GM11168 (cell line): ENCODE data around the gene SYNJ1.

Source experiments
- in situ Hi-C: fragments of 300-500 bp; cut with MboI; formaldehyde crosslinking; loops from one replicate; pipeline ENCODE4 v1.12.0; 2022; ENCODE audit warnings: low sequenced_read_pairs; ENCODE audit not compliant: unreplicated experiment

SYNJ1 gene

DNA sequence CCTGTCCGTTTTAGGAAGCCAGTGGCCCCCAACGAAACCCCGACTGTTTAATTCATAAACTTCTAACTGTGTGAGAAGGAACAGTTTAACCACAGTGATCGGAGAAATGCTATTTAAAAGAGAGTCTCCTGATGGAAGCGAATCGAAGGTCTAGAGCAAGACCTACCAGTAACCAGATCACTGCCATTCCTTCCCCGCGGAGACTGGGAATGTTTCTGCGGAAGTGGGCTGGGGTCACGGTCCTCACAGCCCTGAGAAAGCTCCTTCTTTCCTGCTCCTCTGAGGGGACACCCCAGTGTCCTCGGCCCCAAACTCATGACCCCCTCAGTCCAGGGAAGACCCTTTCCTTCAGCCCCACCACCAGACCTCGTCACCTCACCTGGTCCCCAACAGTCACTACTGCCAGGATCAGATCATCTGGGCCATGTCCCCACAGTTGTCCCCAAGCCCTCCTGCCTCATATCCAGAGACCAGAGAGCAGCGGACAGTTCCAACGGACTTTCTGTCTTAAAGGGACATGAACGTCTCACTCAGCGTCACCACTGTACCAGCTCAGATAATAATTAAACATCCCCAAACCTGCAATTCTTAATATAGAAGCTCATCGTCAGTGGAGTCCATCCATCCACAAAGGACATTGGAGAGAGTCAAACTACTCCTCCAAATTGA lies 142.6 kb downstream of the SYNJ1 start, which contains the start of gene TCP10L:
TCP10L (minus strand) TSS at position 482 of the 669 bp plus-strand sequence. CDS start 1,219 bp downstream, outside the sequence.
- in situ Hi-C loops: no loop called here

DNA sequence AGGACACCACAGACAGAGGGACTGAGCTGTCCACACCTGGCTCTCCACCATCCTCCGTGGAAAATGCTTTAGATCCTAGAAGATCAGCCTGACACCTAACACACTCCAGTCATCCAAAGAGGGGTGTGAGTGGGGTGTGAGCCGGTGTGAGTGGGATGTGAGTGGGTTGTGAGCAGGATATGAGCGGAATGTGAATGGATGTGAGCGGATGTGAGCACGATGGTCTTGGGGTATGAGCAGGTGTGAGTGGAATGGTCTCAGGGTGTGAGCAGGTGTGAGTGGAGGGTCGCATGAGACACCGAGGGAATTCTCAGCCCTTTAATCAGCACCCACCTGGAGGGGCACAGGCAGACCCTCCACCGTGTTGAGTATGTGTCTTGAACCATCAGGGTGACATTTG lies 143.3 kb downstream of the SYNJ1 start:
- in situ Hi-C loops: no loop called here

DNA sequence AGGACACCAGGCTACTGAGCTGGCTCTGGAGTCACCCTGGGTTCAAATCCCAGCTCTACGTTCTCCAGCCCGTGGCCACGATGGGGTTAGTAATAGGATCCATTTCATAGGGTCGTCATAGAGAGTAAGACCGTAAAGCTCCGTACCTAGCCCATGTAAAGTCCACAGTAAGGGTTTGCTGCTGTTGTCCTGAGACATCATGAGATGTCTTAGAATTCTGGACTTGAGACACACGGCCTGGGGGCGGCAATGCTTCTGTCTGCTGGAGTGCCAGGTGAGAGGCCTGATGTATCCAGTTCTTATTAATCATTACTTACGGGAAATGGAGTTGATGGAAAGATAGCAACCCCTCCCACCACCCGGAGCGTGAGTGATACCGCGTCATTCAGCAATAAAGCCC lies 146.1 kb downstream of the SYNJ1 start:
- in situ Hi-C loops: no loop called here

DNA sequence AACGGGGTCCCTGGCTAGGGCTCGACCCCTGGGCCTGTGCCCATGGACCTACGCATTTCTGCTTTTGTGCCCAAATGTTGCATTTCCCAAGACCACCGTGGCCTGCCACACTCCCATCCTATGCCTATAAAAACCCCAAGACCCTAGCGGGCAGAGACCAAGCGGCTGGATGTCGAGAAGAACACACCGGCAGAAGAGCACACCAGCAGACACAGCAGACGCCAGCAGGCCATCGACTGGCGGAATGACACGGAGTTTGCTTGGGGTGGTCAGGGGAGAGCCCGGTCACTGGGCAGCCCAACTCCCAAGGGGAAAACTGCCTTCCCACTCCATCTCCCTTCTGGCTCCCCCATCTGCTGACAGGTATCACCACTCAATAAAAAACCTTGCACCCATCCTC lies 146.9 kb downstream of the SYNJ1 start:
- in situ Hi-C loops: no loop called here
